Astrocyte (in vitro differentiated cells and primary cell): Measurements from ENCODE around the gene PRSS21. TPM values are rescaled to one million over a fixed set of nuclear protein-coding genes. Genes with fewer than 3 reads are reported as not detected.
A peak's percentile ranks its signal among the peaks of the same experiment; 100 is the strongest.

ENCODE experiments used
- DNase-seq: peaks from one replicate; pipeline ENCODE4 v3.0.0-alpha.2; 2010; ENCODE audit warnings: low read depth
- FAIRE-seq: peaks from 2 replicates; lab custom pipeline; 2011; peaks lifted over from hg19 to GRCh38; lab: Jason Lieb, UNC
- H2AFZ ChIP-seq: 2 replicates; pipeline ENCODE4 v1.6.0; 2012; ENCODE audit warnings: low read depth, low read length, inconsistent platforms
- H3K27ac ChIP-seq: 2 replicates; pipeline ENCODE4 v1.5.1; 2011; ENCODE audit warnings: low read depth, low read length, inconsistent platforms
- H3K27me3 ChIP-seq: 2 replicates; pipeline ENCODE4 v1.6.0; 2011; ENCODE audit warnings: low read length, inconsistent platforms; ENCODE audit not compliant: insufficient read depth
- H3K36me3 ChIP-seq: 2 replicates; pipeline ENCODE4 v1.5.1; 2011; ENCODE audit warnings: low read length, inconsistent platforms; ENCODE audit not compliant: insufficient read depth
- H3K4me1 ChIP-seq: 2 replicates; pipeline ENCODE4 v1.5.1; 2011; ENCODE audit warnings: low read length, inconsistent platforms; ENCODE audit not compliant: insufficient read depth
- H3K4me2 ChIP-seq: 2 replicates; pipeline ENCODE4 v1.6.0; 2012; ENCODE audit warnings: low read length, inconsistent platforms
- H3K4me3 ChIP-seq: 2 replicates; pipeline ENCODE4 v1.5.1; 2011; ENCODE audit warnings: low read depth, mild to moderate bottlenecking, low read length, inconsistent platforms; ENCODE audit not compliant: insufficient read depth
- H3K79me2 ChIP-seq: 2 replicates; pipeline ENCODE4 v1.6.0; 2012; ENCODE audit warnings: mild to moderate bottlenecking, low read length, inconsistent platforms; ENCODE audit not compliant: insufficient read depth
- H3K9ac ChIP-seq: 2 replicates; pipeline ENCODE4 v1.6.0; 2012; ENCODE audit warnings: mild to moderate bottlenecking, low read length, inconsistent platforms
- H3K9me3 ChIP-seq: 2 replicates; pipeline ENCODE4 v1.5.1; 2012; ENCODE audit warnings: low read depth, mild to moderate bottlenecking, low read length, inconsistent platforms; ENCODE audit not compliant: insufficient read depth
- H4K20me1 ChIP-seq: 2 replicates; pipeline ENCODE4 v1.6.0; 2012; ENCODE audit warnings: low read length, inconsistent platforms; ENCODE audit not compliant: insufficient read depth
- H3K27ac Mint-ChIP-seq: one replicate; pipeline ENCODE4 v1.8.0; 2021; ENCODE audit warnings: mild to moderate bottlenecking, mixed read lengths; ENCODE audit not compliant: unreplicated experiment
- H3K27me3 Mint-ChIP-seq: one replicate; pipeline ENCODE4 v1.8.0; 2021; ENCODE audit warnings: low read depth, mixed read lengths; ENCODE audit not compliant: unreplicated experiment
- H3K36me3 Mint-ChIP-seq: one replicate; pipeline ENCODE4 v1.8.0; 2021; ENCODE audit warnings: low read depth, mixed read lengths; ENCODE audit not compliant: unreplicated experiment
- H3K4me1 Mint-ChIP-seq: one replicate; pipeline ENCODE4 v1.8.0; 2021; ENCODE audit warnings: low read depth, mixed read lengths; ENCODE audit not compliant: unreplicated experiment
- H3K4me3 Mint-ChIP-seq: one replicate; pipeline ENCODE4 v1.8.0; 2021; ENCODE audit warnings: mild to moderate bottlenecking, moderate library complexity, mixed read lengths; ENCODE audit not compliant: unreplicated experiment
- H3K9me3 Mint-ChIP-seq: one replicate; pipeline ENCODE4 v1.8.0; 2021; ENCODE audit warnings: mild to moderate bottlenecking, mixed read lengths; ENCODE audit not compliant: unreplicated experiment
- CTCF ChIP-seq: IDR thresholded peaks from 2 replicates; pipeline ENCODE4 v1.5.1; 2011; ENCODE audit warnings: low read depth, mild to moderate bottlenecking, inconsistent platforms, low read length, moderate library complexity; ENCODE audit not compliant: insufficient read depth
- EZH2 ChIP-seq: IDR thresholded peaks from 2 replicates; pipeline ENCODE4 v1.6.1; 2012; ENCODE audit warnings: mild to moderate bottlenecking, low read length, inconsistent platforms; ENCODE audit not compliant: insufficient read depth
- total RNA-seq: library from RNA; stranded (reverse); gene quantifications from 2 replicates; pipeline ENCODE4 v1.2.1, GENCODE V29; 2021

Gene PRSS21
- total RNA-seq, 1 donor from 2014 or later, result not detected

GRCh38 chr16:2829501-2830354, 12.7 kb downstream of the PRSS21 start, which contains the start of gene ZG16B:
TSS of gene ZG16B (plus strand) at chr16:2830303. CDS start at chr16:2830442, 139 bp downstream.
- Mint-ChIP-seq H3K27me3 (peaks cover 8% of the 10 kb centered on the region), H3K9me3 (peaks cover 2% of the 10 kb centered on the region), H3K4me1 (peaks cover 9% of the 10 kb centered on the region), H3K36me3 (peaks cover 1% of the 10 kb centered on the region), H3K4me3 (no peak within 1 kb of the TSS), H3K27ac (no peak within 1 kb of the TSS)
- no peaks in the 10 kb centered on the region for H3K36me3 ChIP-seq
- H3K9ac ChIP-seq, result no peak within 1 kb of the TSS
- TF ChIP-seq CTCF (no peak), EZH2 (no peak)
- H3K9me3 ChIP-seq, result no peaks in the 10 kb centered on the region
- peak within 1 kb of the TSS; percentile 26 for H2AFZ ChIP-seq
- no peak within 1 kb of the TSS for H3K4me3 ChIP-seq
- no peak within 1 kb of the TSS for H3K27ac ChIP-seq
- FAIRE-seq (no peak), DNase-seq (no peak)
- peaks cover 4% of the 10 kb centered on the region for H3K4me1 ChIP-seq
- peaks cover 3% of the 10 kb centered on the region for H3K27me3 ChIP-seq
- H3K79me2 ChIP-seq, result no peaks in the 10 kb centered on the region
- no peaks in the 10 kb centered on the region for H4K20me1 ChIP-seq
- H3K4me2 ChIP-seq, result no peak within 1 kb of the TSS

DNA sequence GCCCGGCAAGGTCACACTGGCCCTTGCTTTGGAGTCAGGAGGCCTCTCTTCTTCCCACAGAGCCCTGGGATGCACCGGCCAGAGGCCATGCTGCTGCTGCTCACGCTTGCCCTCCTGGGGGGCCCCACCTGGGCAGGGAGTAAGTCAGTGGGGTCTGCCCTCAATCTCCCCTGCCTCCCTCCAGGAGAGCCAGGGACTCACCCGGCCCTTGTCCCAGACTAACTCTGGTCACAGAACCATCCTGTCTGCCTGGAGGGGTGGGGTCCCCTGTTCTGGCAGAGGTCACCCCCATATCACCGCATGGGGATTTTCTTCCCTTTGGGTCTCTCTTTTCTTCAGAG, 13.3 kb downstream of the PRSS21 start:
- Histone ChIP-seq H3K27me3 (peaks cover 3% of the 10 kb centered on the region), H3K36me3 (no peaks in the 10 kb centered on the region), H3K4me3 (no peak overlapping the region), H3K4me1 (peaks cover 6% of the 10 kb centered on the region), H4K20me1 (no peaks in the 10 kb centered on the region), H3K9me3 (no peaks in the 10 kb centered on the region), H3K79me2 (no peaks in the 10 kb centered on the region), H3K27ac (no peak overlapping the region), H3K4me2 (no peak overlapping the region), H3K9ac (no peak overlapping the region), H2AFZ (peak overlapping the region; percentile 26)
- DNase-seq, result no peak
- Mint-ChIP-seq H3K36me3 (peaks cover 1% of the 10 kb centered on the region), H3K4me1 (peaks cover 10% of the 10 kb centered on the region), H3K27ac (no peak overlapping the region), H3K4me3 (no peak overlapping the region), H3K9me3 (peaks cover 2% of the 10 kb centered on the region), H3K27me3 (peaks cover 8% of the 10 kb centered on the region)
- no peak for TF ChIP-seq CTCF
- no peak for TF ChIP-seq EZH2
- no peak for FAIRE-seq

DNA sequence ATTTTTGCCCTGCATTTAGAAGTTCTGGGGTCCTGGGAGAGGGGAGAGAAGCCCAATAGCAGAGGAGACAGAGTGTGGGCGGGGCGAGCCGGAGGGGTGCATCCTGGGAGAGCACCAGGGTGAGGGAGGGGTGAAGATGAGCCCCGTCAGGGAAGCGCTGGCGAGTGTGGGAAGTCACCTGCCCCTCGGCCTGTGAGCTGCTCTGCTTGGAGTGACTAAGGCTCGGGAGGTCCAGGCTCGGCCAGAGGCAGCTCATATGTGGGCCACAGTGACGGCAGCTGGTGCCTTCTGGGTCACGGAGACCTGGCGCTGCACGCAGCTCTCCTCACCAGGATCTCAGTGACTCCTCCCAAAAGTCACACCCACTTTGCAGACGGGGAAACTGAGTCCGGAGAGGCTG, 14.2 kb downstream of the PRSS21 start:
- peaks cover 3% of the 10 kb centered on the region for H3K27me3 ChIP-seq
- TF ChIP-seq EZH2 (no peak), CTCF (no peak)
- DNase-seq (no peak), FAIRE-seq (no peak)
- no peaks in the 10 kb centered on the region for H3K79me2 ChIP-seq
- Mint-ChIP-seq H3K27me3 (peaks cover 4% of the 10 kb centered on the region), H3K36me3 (no peaks in the 10 kb centered on the region), H3K27ac (no peak overlapping the region), H3K9me3 (peaks cover 2% of the 10 kb centered on the region), H3K4me3 (no peak overlapping the region), H3K4me1 (peaks cover 10% of the 10 kb centered on the region)
- H3K27ac ChIP-seq, result no peak overlapping the region
- no peak overlapping the region for H3K4me2 ChIP-seq
- no peaks in the 10 kb centered on the region for H3K36me3 ChIP-seq
- peaks cover 11% of the 10 kb centered on the region for H3K4me1 ChIP-seq
- H4K20me1 ChIP-seq, result no peaks in the 10 kb centered on the region
- H3K9ac ChIP-seq, result no peak overlapping the region
- H3K9me3 ChIP-seq, result no peaks in the 10 kb centered on the region
- no peak overlapping the region for H3K4me3 ChIP-seq
- no peak overlapping the region for H2AFZ ChIP-seq
